ENCODE data around the gene M6PR.

Gene M6PR

DNA sequence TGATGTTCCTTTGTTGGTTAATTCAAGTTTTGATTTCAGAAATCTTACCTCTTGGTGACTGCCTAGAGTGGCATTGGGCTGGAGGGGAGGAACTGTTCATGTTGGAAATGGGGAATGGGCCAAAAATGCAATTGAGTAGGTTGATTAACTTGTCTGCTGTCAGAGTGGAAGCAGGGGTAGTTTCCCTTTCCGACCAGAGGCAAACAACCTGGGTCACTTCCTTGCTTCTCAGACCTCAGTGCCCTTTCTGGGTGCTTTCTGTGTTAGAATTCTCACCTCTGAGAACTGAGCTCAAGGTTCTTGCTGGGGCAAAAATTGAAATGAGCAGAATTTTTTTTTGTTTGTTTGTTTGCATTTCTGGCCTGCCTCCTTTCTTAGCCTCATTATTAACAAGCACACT is 2.3 kb upstream of the M6PR start:
- peaks cover 0 to 12% of the 10 kb centered on the region in 2 donors for H3K4me1 ChIP-seq (ENCODE audit: control insufficient read depth in 2 of 2, insufficient read depth in 1 of 2, low read depth in 1 of 2, low read length in 2 of 2)
- no peak overlapping the region for H3K18ac ChIP-seq (ENCODE audit: low read length)
- no peak for DNase-seq (ENCODE audit: low spot score)
- H3K23ac ChIP-seq (ENCODE audit: low read depth, low read length, poor library complexity) = no peak overlapping the region
- peaks cover 6 to 15% of the 10 kb centered on the region in 2 donors for H3K9me3 ChIP-seq (replicated peaks in 1 of 2; ENCODE audit: control insufficient read depth in 2 of 2, insufficient read depth in 1 of 2, low read depth in 1 of 2, low read length in 2 of 2)
- no peak overlapping the region for H3K27ac ChIP-seq (replicated peaks; ENCODE audit: low read length)
- no peak overlapping the region for H3K9ac ChIP-seq (ENCODE audit: low read depth, low read length, poor library complexity)
- no CpG with 5 or more reads among the region's 1 CpG for WGBS, 2 donors (ENCODE audit: extremely low coverage in 2 of 2, insufficient read length in 2 of 2, insufficient replicate concordance in 1 of 2)
- no peak overlapping the region for H3K4ac ChIP-seq (ENCODE audit: low read length)
- no peak overlapping the region for H2BK15ac ChIP-seq (ENCODE audit: low read length)
- no peak overlapping the region for H4K91ac ChIP-seq (ENCODE audit: low read depth, low read length, poor library complexity)
- H2BK5ac ChIP-seq (ENCODE audit: low read length) = no peak overlapping the region
- no peak overlapping the region for H4K8ac ChIP-seq (ENCODE audit: low read depth, low read length)
- H2AFZ ChIP-seq (ENCODE audit: low read length) = no peak overlapping the region
- H3K4me3 ChIP-seq (ENCODE audit: low read length in 2 of 2) = peak overlapping the region in 1 of 2 donors; percentile 31
- no peaks in the 10 kb centered on the region for H3K27me3 ChIP-seq (ENCODE audit: control insufficient read depth in 3 of 3, insufficient read depth in 3 of 3, low read depth in 1 of 3, low read length in 3 of 3)
- no peak overlapping the region for H3K4me2 ChIP-seq (ENCODE audit: insufficient read depth, low read length, poor library complexity, severe bottlenecking)
- H3K79me1 ChIP-seq (ENCODE audit: low read depth, low read length) = peaks cover under 1% of the 10 kb centered on the region
- H2AK5ac ChIP-seq (ENCODE audit: low read depth, low read length) = no peak overlapping the region
- H3K14ac ChIP-seq (ENCODE audit: low read length) = no peak overlapping the region
- H2BK12ac ChIP-seq (ENCODE audit: low read length) = no peak overlapping the region
- peaks cover 2 to 9% of the 10 kb centered on the region in 2 donors for H3K36me3 ChIP-seq (replicated peaks in 1 of 2; ENCODE audit: control insufficient read depth in 2 of 2, insufficient read depth in 2 of 2, low read length in 2 of 2)
- no peak overlapping the region for H2BK120ac ChIP-seq (ENCODE audit: low read depth, low read length)

GRCh38 chr12:8950702-8951478 is 1.4 kb upstream of the M6PR start:
- Histone ChIP-seq H3K9ac (ENCODE audit: low read depth, low read length, poor library complexity) (no peak overlapping the region), H2BK5ac (ENCODE audit: low read length) (no peak overlapping the region), H3K14ac (ENCODE audit: low read length) (no peak overlapping the region), H3K4ac (ENCODE audit: low read length) (no peak overlapping the region), H3K27me3 (ENCODE audit: control insufficient read depth in 3 of 3, insufficient read depth in 3 of 3, low read depth in 1 of 3, low read length in 3 of 3) (no peaks in the 10 kb centered on the region), H4K8ac (ENCODE audit: low read depth, low read length) (no peak overlapping the region), H3K79me1 (ENCODE audit: low read depth, low read length) (no peaks in the 10 kb centered on the region), H2BK120ac (ENCODE audit: low read depth, low read length) (no peak overlapping the region), H3K23ac (ENCODE audit: low read depth, low read length, poor library complexity) (no peak overlapping the region), H2BK12ac (ENCODE audit: low read length) (no peak overlapping the region), H2AFZ (ENCODE audit: low read length) (peak overlapping the region; percentile 87), H3K4me2 (ENCODE audit: insufficient read depth, low read length, poor library complexity, severe bottlenecking) (peak overlapping the region; percentile 53), H2AK5ac (ENCODE audit: low read depth, low read length) (no peak overlapping the region), H2BK15ac (ENCODE audit: low read length) (no peak overlapping the region), H3K4me1 (ENCODE audit: control insufficient read depth in 2 of 2, insufficient read depth in 1 of 2, low read depth in 1 of 2, low read length in 2 of 2) (peaks cover 0 to 12% of the 10 kb centered on the region in 2 donors), H3K27ac (replicated peaks; ENCODE audit: low read length) (no peak overlapping the region), H4K91ac (ENCODE audit: low read depth, low read length, poor library complexity) (no peak overlapping the region), H3K4me3 (ENCODE audit: low read length in 2 of 2) (peak overlapping the region in 1 of 2 donors; percentile 66), H3K9me3 (replicated peaks in 1 of 2; ENCODE audit: control insufficient read depth in 2 of 2, insufficient read depth in 1 of 2, low read depth in 1 of 2, low read length in 2 of 2) (peaks cover 5 to 8% of the 10 kb centered on the region in 2 donors), H3K36me3 (replicated peaks in 1 of 2; ENCODE audit: control insufficient read depth in 2 of 2, insufficient read depth in 2 of 2, low read length in 2 of 2) (peaks cover 2 to 17% of the 10 kb centered on the region in 2 donors), H3K18ac (ENCODE audit: low read length) (no peak overlapping the region)
- DNase-seq (ENCODE audit: low spot score) = no peak
- no CpG with 5 or more reads among the region's 9 CpGs for WGBS, 2 donors (ENCODE audit: extremely low coverage in 2 of 2, insufficient read length in 2 of 2, insufficient replicate concordance in 1 of 2)

- Histone ChIP-seq H2BK12ac (ENCODE audit: low read length) (no peak overlapping the region), H3K4me3 (ENCODE audit: low read length in 2 of 2) (peak overlapping the region; percentile 66 to 85), H2AFZ (ENCODE audit: low read length) (peak overlapping the region; percentile 87), H2AK5ac (ENCODE audit: low read depth, low read length) (no peak overlapping the region), H3K18ac (ENCODE audit: low read length) (no peak overlapping the region), H4K91ac (ENCODE audit: low read depth, low read length, poor library complexity) (no peak overlapping the region), H2BK15ac (ENCODE audit: low read length) (no peak overlapping the region), H2BK120ac (ENCODE audit: low read depth, low read length) (no peak overlapping the region), H3K9me3 (replicated peaks in 1 of 2; ENCODE audit: control insufficient read depth in 2 of 2, insufficient read depth in 1 of 2, low read depth in 1 of 2, low read length in 2 of 2) (peaks cover 3% of the 10 kb centered on the region in 2 donors), H3K14ac (ENCODE audit: low read length) (no peak overlapping the region), H3K36me3 (replicated peaks in 1 of 2; ENCODE audit: control insufficient read depth in 2 of 2, insufficient read depth in 2 of 2, low read length in 2 of 2) (peaks cover 5 to 24% of the 10 kb centered on the region in 2 donors), H3K27me3 (ENCODE audit: control insufficient read depth in 3 of 3, insufficient read depth in 3 of 3, low read depth in 1 of 3, low read length in 3 of 3) (no peaks in the 10 kb centered on the region), H3K9ac (ENCODE audit: low read depth, low read length, poor library complexity) (peak overlapping the region; percentile 73), H3K4me1 (ENCODE audit: control insufficient read depth in 2 of 2, insufficient read depth in 1 of 2, low read depth in 1 of 2, low read length in 2 of 2) (peaks cover 0 to 12% of the 10 kb centered on the region in 2 donors), H3K79me1 (ENCODE audit: low read depth, low read length) (no peaks in the 10 kb centered on the region), H3K23ac (ENCODE audit: low read depth, low read length, poor library complexity) (no peak overlapping the region), H4K8ac (ENCODE audit: low read depth, low read length) (no peak overlapping the region), H3K27ac (replicated peaks; ENCODE audit: low read length) (peak overlapping the region; percentile 98), H3K4me2 (ENCODE audit: insufficient read depth, low read length, poor library complexity, severe bottlenecking) (peak overlapping the region; percentile 53), H3K4ac (ENCODE audit: low read length) (no peak overlapping the region), H2BK5ac (ENCODE audit: low read length) (no peak overlapping the region)
- no peak for DNase-seq (ENCODE audit: low spot score)
- no CpG with 5 or more reads among the region's 7 CpGs for WGBS, 2 donors (ENCODE audit: extremely low coverage in 2 of 2, insufficient read length in 2 of 2, insufficient replicate concordance in 1 of 2)
These were observed 729 bp upstream of the M6PR start for GRCh38 chr12:8950221-8950527.

DNA sequence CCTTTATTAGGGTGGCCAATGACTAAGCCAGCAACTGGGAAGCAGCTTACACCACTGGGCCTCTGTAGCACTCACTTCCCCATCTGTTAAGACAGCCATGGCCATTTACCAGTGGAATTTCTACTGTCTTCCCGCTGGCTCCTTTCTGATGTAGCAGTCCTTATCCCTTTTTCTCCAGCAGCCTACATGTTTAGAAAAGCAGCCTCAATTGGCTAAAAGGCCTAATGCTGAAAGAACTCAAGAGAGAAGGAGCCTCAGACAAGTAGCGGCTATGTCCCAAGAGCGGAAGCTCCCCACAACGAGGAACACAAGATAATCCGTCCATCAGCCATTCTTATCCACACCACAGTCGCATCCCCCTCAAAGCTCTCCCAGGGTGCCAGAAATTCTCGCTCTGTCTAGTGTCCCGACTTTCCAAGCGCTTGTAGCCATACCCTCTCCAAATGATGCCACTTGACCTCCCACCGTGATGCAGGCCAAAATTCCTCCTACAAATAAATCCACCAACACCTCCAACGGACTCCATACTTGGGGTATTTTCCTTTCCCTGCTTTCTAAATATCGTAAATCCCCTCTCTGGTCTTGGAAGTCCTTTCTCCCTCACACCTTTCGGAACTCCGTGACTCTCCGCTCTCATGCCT is 624 bp downstream of the M6PR start:
- Histone ChIP-seq H3K14ac (ENCODE audit: low read length) (no peak overlapping the region), H3K4me2 (ENCODE audit: insufficient read depth, low read length, poor library complexity, severe bottlenecking) (peak overlapping the region; percentile 73), H3K79me1 (ENCODE audit: low read depth, low read length) (no peaks in the 10 kb centered on the region), H2BK120ac (ENCODE audit: low read depth, low read length) (no peak overlapping the region), H2BK12ac (ENCODE audit: low read length) (no peak overlapping the region), H2AFZ (ENCODE audit: low read length) (peak overlapping the region; percentile 87), H3K9me3 (replicated peaks in 1 of 2; ENCODE audit: control insufficient read depth in 2 of 2, insufficient read depth in 1 of 2, low read depth in 1 of 2, low read length in 2 of 2) (peaks cover 3% of the 10 kb centered on the region in 2 donors), H3K36me3 (replicated peaks in 1 of 2; ENCODE audit: control insufficient read depth in 2 of 2, insufficient read depth in 2 of 2, low read length in 2 of 2) (peaks cover 6 to 38% of the 10 kb centered on the region in 2 donors), H2AK5ac (ENCODE audit: low read depth, low read length) (no peak overlapping the region), H3K27me3 (ENCODE audit: control insufficient read depth in 3 of 3, insufficient read depth in 3 of 3, low read depth in 1 of 3, low read length in 3 of 3) (no peaks in the 10 kb centered on the region), H3K23ac (ENCODE audit: low read depth, low read length, poor library complexity) (no peak overlapping the region), H3K27ac (replicated peaks; ENCODE audit: low read length) (peak overlapping the region; percentile 57), H4K91ac (ENCODE audit: low read depth, low read length, poor library complexity) (no peak overlapping the region), H2BK15ac (ENCODE audit: low read length) (no peak overlapping the region), H3K9ac (ENCODE audit: low read depth, low read length, poor library complexity) (peak overlapping the region; percentile 80), H3K4me3 (ENCODE audit: low read length in 2 of 2) (peak overlapping the region; percentile 66 to 85), H2BK5ac (ENCODE audit: low read length) (no peak overlapping the region), H3K4me1 (ENCODE audit: control insufficient read depth in 2 of 2, insufficient read depth in 1 of 2, low read depth in 1 of 2, low read length in 2 of 2) (peaks cover 0 to 12% of the 10 kb centered on the region in 2 donors), H4K8ac (ENCODE audit: low read depth, low read length) (no peak overlapping the region), H3K18ac (ENCODE audit: low read length) (peak overlapping the region; percentile 20), H3K4ac (ENCODE audit: low read length) (no peak overlapping the region)
- DNase-seq (ENCODE audit: low spot score) = peak; percentile 17
- no CpG with 5 or more reads among the region's 15 CpGs for WGBS, 2 donors (ENCODE audit: extremely low coverage in 2 of 2, insufficient read length in 2 of 2, insufficient replicate concordance in 1 of 2)

All from neuronal stem cell (in vitro differentiated cells).